GM10847 (cell line): Measurements from ENCODE around the gene FBXW9.

ENCODE experiments used
- POLR2A ChIP-seq: IDR thresholded peaks from 2 replicates; pipeline ENCODE4 v1.6.1; 2011; ENCODE audit not compliant: insufficient read length; ENCODE audit errors: extremely low read depth

Gene FBXW9

DNA sequence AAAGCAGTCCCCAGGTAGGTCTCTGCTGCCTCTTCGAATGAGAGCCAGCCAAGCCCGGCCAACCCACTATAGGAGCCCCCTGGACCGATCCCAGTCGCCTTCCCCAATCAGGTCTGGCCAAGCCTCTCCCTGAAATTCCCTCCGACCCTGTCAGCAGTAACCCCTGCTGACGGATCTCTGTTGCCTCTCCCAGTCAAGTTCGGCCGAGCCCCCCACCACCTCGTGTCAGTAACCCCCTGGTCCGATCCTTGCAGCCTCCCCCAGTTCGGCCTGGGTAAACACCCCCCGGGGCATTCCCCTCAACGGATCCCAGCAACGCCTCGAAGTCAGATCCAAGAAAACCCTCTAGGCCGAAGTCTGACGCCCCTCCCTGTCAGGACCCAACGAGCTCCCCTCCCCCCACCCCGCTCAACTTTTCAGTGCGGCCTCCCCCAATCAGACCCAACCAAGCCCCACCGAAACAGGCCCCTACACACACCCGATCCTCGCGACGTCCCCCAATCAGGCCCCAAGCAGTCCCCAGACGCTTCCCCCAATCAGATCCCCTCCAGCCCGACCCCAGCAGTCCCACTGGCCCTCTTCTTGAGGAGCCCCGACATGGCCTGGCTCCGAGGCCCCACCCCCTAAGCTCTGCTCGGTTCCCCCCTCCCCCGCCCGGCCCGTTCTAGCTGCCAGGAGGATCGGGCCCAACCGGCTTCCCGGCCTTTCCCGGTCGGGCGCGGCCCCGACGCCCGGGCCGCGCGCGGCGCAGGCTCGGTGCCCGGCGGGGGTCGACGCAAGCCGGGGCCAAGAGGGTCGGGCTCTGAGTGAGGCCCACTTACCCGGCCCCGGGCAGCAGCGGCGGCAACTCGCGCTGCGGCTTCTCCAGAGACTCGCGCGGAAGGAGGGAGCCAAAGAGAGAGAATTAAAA is 25.5 kb upstream of the FBXW9 start:
- TF ChIP-seq POLR2A = no peak

DNA sequence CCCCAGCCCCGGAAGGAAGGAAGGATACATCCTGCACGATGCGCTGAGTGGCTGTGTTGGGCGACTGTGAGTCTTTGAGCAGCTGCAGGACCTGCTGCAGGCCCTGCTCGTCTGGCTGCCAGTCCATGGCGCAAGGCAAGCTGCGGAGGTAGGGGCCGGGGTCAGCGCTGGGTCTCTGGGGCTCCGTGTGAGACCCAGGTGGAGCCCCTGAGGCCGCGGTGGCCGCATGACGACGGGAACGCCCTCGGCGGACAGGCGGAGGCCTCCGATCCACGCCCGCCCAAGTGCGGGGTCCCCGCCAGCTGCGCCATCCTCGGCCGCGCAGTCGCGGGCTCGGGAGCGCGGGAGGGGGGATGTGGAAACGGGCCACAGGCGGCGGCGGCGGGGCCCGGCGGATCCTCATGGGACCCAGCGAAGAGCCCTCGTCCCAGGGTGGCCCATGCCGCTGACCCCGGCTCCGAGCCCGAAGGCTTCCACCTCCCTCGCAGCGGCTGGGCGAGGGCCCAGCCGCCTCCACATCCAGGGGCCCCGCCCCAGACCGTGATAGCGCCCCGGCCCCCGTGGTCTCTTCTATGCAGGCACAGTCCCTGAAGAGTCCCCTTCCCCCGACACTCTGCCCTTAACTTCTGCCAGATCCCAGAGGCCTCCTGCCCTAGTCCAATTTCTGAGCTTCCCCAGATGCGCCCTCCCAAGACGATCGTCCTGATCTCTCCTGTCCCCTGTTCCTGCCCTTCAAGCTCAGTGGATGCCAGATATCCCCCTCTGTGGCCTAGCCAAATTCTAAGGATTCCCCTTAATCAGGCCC is 24.6 kb upstream of the FBXW9 start:
- TF ChIP-seq POLR2A = no peak

- TF ChIP-seq POLR2A = no peak
Observed at GRCh38 chr19:12720296-12720695, 23.9 kb upstream of the FBXW9 start.

GRCh38 chr19:12715929-12716328 is 19.5 kb upstream of the FBXW9 start:
- TF ChIP-seq POLR2A = no peak

DNA sequence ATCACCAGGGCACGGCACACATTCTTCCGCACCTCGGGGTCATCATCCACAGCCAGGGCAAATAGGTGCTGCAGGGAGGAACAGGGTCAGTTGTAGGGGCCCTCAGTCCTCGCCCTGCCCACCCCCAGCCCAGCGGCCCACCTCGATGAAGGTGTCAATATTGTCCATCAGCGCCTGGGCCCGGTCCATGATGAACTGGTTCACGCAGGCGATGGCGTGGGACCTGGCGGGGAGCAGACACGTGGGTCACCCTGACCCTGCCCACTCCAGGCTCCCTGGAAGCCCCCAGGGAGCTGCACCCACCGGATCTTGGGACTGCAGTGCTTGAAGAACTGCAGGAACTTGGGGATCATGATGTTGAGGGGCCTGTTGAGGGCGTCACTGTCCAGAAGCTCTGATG is 18.7 kb upstream of the FBXW9 start:
- TF ChIP-seq POLR2A = no peak

DNA sequence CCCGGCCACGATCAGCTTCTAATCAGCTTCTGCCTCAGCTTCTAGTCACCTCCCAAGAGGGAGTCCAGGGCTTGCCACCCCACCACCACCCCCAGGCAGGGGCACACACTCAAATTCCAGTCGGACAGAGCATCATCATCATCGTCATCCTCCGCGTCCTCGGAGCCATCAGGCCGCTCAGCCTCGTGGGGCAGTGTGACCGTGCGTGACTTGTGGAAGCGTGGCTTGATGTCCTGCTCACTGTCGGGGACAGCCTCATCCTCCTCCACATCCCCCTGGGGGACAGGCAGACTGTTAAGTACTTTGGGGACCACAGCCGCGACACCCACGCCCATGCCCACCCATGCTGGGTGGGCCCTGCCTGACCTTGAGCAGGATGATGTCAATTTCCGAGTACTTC is 14.8 kb upstream of the FBXW9 start:
- TF ChIP-seq POLR2A = no peak

DNA sequence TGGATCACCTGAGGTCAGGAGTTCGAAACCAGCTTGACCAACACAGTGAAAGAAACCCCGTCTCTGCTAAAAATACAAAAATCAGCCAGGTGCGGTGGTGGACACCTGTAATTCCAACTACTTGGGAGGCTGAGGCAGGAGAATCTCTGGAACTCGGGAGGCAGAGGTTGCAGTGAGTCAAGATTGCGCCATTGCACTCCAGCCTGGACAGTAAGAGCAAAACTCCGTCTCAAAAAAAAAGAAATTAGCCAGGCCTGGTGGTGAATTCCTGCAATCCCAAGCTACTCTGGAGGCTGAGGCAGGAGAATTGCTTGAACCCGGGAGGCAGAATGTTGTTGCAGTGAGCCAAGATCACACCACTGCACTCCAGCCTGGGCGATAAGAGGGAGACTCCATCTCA is 12.2 kb upstream of the FBXW9 start:
- no peak for TF ChIP-seq POLR2A

DNA sequence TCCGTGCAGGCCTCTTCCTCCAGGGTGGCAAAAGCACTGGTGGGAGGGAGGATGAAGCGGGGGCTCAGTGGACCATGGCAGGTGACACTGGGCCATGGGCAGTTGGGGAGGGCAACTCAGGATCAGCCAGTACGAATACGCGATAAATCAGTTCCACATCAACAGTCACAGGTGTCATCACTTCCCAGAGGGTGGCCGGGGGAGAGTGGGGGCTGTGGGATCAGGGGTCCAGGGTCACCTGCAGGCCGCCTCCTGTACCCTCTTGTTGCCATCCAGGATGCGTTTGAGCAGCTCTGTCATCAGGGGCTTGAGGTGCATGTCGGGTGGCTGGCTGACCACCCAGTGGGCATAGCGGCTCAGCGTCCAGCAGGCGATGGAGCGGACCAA is 9.9 kb upstream of the FBXW9 start:
- TF ChIP-seq POLR2A = no peak

DNA sequence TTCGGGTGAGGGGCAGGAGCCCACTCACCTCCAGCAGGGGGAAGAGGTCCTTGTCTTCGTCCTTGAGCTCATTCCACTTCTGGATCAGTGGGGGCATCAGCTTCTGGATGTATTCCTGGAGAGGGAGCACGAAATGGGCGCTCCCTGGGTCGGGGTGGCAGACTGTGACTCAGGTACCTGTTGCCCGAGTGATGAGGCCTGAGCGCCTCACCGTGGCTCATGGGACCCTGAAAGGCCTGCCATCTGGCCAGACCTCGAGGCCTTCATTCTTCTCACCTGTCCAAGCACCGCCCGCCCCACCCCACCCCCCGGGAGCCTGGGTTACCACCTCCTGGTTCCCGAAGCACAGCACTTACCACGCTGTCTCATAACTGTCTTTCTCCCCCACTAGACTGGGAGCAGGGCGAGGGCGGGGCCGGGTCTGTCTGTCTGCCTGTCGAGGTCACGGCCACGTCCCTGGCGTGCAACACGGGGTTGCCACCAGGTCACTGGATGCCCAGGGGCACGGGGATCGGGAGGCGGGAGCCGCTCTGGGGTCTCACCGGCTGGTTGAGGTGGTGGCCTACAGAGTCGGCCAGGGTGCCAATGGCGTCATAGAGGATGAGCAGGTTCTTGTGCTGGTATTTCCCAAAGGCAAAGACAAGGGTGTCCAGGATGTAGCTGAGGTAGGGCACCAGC is 9.4 kb upstream of the FBXW9 start:
- TF ChIP-seq POLR2A = no peak

- TF ChIP-seq POLR2A = no peak
Observed at GRCh38 chr19:12705169-12705568, 8.7 kb upstream of the FBXW9 start.

DNA sequence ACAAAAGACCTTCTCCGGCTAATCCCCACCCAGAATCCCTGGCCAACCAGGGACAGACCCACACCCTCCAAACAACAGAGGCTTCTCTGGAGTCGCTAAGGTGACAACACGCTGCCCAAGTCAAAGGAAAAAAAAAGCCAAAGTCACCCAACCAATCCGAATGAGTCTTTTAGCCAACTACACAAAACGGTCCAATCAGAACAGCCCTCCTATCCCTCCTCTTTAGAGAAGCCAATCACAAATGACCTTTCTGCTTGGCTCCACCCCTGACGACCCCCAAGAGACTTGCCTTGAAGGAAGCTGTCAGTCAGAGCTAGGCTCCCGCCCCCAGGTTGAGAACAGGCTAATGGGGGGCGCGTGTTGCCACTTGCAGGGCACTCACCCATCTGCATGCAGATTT is 6.6 kb upstream of the FBXW9 start:
- no peak for TF ChIP-seq POLR2A

GRCh38 chr19:12701596-12702282 is 5.3 kb upstream of the FBXW9 start:
- TF ChIP-seq POLR2A = no peak

GRCh38 chr19:12698138-12698537 is 1.7 kb upstream of the FBXW9 start:
- TF ChIP-seq POLR2A = no peak

DNA sequence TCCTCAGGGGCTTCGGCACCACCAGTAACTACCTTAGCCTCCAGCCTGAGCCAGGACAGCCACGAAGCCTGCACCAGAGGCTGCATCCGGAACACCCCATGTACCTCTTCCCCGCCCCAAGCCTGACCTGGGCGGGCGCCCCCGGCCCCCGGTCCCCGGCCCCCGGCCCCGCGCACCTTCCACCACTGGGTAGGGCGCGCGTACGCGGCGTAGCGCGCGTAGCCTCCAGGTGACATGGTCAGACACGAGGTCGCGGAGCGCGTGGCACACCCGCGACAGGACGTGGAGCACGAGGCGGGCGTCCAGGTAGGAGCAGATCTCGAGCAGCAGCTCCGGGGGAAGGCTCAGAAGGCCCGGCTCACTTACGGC is 450 bp downstream of the FBXW9 start:
- TF ChIP-seq POLR2A = no peak

- no peak for TF ChIP-seq POLR2A
Observed at GRCh38 chr19:12695514-12695913, 917 bp downstream of the FBXW9 start.
